Activated CD4-positive, CD25-positive, alpha-beta regulatory T cell treated with anti-CD3 and anti-CD28 coated beads, Interleukin-2, amount 50 U/mL, for 72 hours (primary cell): ENCODE measurements around the gene PPM1B.
A peak's percentile ranks its signal among the peaks of the same experiment; 100 is the strongest.
"Not testable (repeated sequence)": the region's sequence is repeated elsewhere in the genome, so short reads cannot be mapped to it uniquely, and the experiment has no call there.

ENCODE experiments used
- DNase-seq: peaks from one replicate; pipeline ENCODE4 v3.0.0; 2021

PPM1B gene

DNA sequence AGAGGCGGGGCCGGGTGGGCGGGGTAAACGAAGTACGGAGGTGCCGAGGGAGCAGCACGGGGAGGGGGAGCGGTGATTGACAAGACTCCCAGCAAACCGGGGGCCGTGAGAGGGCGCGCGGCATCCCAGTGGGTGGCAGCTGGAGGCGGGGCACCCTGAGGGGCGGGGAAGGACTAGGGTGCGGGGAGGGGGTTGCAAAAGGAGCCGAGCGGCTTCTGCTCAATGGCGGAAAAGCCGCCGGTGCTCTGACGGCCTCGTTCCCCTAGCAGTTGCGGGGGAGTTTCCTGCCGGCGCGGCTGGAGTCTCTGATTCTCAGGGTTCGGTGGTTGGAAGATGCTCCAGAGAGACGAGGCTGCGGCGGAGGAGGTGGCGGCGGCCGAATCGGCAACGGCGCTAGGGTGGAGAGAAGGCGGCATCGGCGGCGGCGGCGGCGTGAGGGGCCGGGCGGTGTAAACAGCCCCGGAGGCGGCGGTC lies at the start of gene PPM1B:
Gene PPM1B (plus strand): TSS at position 195 of the 474 bp plus-strand sequence. CDS start 32,325 bp downstream, outside the sequence.
- peak; percentile 99 for DNase-seq

DNA sequence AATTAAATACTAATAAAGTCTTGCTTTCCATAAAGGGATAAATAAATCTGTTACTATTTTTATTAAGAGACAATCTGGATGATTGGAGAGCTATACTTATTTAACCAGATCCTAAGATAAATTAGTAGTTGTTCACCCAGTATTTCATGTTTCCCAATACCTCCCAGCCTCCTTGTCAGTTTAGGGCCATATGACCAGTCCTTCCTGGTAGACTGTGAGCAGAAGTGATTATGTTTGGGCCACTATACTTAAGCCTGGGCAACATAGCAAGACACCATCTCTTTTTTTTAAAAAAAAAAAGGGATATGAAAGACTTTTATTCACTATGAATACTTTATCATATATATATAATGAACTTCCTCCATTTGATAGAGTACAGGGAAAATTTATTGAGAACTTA lies 48.8 kb upstream of the PPM1B start:
- no peak for DNase-seq

DNA sequence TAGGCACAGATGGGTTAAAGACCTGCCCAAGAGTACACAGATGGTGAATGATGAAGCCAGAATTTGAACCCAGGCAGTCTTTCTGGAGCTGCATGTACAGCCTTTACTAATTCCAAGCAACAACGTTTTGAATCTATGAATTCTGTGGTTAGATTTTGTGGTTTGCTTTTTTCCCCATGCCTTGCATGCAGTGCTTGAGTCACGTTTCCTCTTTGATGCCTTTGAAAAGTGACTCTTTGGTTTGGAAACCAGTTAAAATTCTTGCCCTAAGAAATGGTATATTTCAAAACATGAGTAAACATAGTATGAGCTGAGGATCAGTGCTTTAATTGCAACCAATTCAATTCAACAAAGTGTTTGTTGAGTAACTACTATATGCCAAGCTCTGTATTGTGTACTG lies 48.2 kb upstream of the PPM1B start:
- DNase-seq, result no peak

DNA sequence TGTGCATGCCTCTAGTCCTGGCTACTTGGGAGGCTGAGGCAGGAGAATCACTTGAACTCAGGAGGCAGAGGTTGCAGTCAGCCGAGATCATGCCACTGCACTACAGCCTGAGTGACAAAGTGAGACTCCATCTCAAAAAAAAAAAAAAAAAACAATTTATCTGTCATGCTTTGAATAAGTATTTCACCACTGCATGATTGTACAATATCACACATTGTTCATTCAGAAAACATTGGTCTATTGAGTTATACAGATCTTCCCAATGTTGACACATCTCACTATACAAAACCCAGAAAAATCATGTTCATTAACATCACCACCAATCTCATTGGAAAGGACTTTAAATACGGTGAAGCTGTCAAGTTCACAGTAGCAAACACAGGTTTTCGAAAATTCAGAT lies 46.8 kb upstream of the PPM1B start:
- no peak for DNase-seq

DNA sequence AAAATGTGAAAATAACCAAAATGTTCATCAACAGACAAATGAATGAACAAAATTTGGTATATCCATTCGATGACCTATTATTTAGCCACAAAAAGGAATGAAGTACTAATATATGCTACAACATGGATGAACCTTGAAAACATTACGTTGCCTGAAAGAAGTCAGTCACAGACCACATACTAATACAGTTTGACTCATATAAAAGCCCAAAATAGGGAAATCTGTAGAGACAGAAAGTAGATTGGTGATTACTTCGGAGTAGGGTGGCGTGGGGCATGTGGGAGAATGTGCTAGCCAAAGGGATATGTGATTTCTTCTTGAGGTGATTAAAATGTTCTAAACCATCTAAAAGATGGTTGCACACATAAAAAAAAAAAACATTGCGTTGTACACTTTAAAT lies 44.2 kb upstream of the PPM1B start:
- no peak for DNase-seq

DNA sequence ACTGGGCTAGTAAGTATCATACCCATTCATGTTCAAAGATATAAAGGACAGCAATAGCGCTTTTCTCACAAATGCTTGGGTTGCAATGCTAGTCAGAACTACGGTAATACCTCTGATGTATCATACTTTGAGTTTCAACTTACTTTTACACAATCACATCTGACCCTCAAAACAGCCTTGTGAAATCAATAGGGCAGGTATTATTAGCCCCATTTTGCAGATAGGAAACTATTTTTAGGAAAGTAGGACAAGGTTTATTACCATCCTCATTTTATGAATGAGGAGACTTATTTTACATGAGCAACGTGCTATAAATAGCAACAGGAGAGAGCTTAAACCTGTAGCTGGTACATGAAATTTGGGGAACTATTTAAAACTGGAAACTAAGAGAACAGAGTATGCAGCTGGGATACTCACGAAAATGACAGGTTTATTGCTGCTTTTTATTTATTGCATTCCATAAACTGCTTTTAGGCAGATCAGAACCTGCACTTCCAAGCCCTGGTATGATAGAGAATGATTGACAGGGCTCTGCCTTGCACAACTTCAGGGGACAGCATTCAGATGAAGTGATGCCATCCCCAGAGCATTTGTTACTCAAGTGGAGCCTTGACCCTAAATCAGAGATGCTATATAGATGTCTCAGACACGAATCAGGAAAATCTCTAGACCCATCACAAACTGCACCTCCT lies 42.4 kb upstream of the PPM1B start:
- no peak for DNase-seq

DNA sequence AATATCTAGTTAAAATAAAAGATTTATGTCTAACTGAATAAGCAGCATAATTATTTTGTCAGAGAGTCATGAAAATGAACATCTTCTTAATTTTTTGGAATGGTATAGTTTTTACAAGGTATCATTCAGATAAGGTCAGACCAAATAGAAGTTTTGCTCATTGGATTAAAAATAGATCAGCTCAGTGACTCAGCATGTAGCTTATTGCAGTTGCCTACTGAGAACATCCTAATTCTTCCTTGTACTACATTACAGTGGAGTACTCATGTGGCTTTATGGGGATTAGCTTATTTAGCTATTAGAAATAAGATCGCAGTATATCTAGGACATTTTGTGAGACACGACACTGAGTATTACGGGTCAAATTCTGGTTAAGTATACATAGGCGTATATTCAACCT lies 38.2 kb upstream of the PPM1B start:
- DNase-seq, result no peak

DNA sequence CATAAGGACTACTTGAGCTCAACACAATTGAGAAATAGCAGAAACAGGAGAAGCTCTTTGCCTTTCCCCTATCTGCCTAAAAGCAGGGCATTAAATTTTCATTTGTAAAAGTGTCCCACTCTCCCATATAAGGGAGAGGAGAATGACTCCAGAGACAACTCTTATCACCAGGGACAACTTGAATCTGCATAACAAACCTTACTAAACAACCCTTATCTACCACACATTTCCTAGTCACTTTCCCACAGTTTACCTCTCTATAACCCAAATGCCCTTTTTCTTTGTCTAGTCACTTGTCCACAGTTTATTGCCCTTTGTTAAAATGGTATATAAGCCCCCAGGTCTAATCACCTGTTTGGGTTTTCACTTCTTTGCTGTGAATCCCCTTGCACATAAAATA lies 37.5 kb upstream of the PPM1B start:
- DNase-seq, result no peak

DNA sequence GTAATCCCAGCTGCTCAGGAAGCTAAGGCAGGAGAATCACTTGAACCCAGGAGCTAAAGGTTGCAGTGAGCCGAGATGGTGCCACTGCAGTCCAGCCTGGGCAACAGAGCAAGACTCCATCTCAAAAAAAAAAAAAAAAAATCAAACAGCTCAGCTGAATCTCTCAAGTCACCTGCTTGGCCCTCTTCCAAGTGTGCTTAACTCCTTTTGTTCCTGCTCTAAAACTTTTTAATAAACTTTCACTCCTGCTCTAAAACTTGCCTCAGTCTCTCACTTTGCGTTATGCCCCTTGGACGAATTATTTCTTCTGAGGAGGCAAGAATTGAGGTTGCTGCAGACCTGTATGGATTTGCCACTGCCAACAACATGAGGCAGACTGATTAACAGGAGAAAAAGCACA lies 35.1 kb upstream of the PPM1B start:
- not testable (repeated sequence) for DNase-seq

DNA sequence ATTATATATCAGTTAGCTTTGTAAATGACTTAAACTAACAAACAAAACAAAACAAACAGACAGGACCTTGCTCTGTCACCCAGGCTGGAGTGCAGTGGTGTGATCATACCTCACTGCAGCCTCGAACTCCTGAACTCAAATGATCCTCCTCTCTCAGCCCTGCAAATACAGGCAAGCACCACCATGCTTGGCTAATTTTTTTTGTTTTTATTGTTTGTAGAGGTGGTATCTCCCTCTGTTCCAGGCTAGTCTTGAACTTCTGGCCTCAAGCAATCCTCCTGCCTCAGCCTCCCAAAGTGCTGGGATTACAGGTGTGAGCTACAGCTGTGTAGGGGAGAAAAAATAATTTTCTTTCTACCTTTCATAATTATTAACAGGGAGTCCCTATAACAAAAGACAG lies 33.8 kb upstream of the PPM1B start:
- DNase-seq, result no peak

DNA sequence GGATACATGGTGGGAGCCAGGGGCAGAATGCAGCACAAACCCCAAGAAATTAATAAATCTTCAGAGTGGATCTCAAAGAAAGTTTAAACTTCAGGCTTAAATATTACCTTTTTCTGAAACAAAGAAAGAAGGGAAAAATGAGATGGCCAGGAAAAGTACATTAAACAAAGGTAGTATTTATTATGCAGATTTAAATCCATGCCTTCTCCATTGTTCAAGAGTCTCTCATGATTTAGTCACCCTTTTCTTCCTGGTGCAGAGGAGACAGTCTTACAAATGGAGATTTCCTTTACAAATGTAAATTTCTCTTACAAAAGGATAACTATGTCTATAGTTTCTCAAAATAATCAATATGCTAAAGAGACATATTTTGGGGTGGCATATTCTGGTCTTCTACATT lies 33.4 kb upstream of the PPM1B start:
- DNase-seq, result no peak

DNA sequence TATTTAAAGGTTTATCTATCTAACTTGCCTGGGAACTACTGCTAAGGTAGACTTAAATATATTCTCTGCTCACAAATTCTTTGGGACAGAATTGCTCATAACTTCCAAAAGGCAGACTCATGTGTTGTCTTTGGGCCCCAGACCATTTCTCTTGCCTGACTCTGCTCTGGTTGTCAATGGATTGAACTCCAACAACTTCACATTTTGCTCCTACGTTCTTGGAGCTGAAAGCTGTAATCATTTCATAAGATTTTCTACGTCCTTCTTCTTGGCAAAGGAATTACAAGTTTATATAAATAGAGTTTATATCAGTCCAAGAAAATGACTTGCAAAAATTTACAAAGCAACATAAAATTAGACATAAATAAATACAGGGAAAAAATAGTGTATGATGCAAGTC lies 32.9 kb upstream of the PPM1B start:
- DNase-seq, result no peak

DNA sequence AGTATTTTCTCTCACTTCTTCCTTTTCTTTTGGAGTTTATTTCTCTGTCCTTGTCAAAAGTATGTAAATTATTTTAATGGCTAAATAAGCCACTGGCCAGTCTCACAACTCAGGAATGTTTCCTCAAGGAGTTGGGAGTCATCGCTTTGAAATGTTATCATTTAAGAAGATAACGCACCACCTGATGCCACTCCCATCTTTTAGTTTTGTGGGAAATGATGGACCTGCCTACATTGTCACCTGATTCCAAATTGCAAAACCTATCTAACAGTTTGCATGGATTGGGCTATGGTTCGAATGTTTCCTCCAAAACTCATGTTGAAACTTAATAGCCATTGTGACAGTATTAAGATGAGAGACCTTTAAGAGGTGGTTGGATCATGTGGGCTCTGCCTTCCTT lies 32.4 kb upstream of the PPM1B start:
- DNase-seq, result no peak

DNA sequence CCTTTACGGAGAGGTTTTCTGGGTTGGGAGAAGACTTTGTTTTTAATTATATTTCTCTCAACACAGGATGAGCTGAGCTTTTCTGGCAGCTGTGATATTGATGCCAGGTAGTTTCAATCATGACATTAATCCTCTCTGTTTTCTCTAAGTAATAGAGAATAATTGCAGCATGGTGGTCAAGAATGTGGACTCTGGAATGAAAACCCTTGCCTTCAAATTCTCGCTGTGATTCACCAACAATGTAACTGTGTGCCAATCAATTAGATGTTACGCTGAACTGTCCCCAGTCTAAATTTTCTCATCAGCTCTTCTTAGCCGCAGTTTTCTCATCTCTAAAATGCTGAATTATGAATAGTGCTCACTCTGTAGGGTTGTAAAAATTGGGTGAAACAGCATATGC lies 31.6 kb upstream of the PPM1B start:
- no peak for DNase-seq

DNA sequence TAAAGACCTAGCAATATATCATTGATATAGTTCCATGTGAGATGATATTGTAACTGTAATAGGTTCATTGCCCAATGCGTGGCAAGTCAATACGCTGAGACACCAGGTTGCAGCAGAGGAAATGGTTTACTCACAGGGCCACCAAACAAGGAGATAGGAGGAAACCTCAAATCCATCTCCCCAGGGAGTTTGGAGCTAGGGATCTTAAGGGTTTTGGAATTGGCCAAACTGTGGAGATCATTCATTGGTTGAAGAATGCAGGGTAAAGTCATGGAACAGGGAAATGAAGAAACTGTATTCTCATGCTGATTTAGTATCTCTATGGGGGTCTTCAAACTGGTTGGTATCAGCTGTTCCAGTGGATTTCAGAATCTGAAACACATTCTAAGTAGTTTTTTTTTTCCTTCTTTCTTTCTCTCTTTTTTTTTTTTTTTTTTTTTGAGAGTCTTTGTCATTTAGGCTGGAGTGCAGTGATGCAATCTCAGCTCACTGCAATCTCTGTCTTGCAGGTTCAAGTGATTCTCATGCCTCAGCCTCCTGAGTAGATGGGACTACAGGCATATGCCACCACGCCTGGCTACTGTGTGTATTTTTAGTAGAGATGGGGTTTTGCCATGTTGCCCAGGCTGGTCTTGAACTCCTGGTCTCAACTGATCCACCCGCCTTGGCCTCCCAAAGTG lies 30.7 kb upstream of the PPM1B start:
- DNase-seq, result no peak

DNA sequence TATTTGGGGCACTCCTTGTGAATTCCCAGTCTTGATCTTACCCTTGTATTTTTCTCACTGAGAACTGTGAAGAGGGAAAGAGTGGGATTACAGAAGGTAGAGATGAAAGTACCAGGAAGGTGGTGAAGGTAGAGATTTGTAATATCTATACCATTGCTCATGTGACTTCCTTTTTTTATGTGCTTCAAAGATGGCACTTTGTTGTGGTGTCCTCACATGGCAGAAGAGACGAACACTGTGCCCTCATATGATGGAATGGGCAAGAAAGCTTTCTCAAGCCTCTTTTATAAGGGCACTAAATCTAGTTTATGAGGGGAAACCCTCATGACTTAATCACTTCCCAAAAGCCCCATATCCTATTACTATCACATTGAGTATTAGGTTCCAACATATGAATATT lies 28.9 kb upstream of the PPM1B start:
- no peak for DNase-seq

DNA sequence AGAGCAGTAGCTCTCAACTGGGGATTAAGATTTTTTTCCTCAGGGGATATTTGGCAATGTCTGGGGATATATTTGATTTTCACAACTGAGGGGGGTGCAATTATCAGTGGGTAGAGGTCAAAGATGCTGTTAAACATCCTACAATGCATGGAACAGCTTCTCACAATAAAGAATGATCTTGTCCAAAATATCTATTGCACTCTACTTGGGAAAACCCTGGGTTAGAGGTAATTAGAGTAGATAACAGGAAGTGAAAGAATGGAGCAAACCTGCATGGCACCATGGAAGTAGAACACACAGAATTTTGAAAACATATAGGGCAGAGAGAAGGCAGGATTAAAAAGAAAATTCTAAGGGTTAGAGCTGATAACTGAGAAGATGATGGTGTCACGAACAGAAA lies 26.4 kb upstream of the PPM1B start:
- DNase-seq, result no peak

DNA sequence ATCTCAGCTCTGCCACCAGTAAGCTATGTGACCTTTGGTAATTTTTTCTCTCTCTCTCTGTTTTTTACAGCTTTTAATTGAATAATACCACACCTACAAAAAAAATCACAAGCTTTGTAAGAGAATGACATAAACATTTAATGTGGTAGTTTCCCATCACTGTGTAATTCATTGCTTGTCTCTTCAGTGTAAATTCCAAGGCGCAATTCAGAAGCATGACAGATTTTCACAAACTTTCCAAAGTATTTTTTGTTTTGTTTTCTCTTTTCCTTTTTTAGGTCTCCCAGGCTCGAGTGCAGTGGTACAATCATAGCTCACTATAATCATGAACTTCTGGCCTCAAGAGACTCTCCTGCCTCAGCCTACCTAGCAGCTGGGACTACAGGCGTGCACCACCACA lies 25.0 kb upstream of the PPM1B start:
- no peak for DNase-seq

DNA sequence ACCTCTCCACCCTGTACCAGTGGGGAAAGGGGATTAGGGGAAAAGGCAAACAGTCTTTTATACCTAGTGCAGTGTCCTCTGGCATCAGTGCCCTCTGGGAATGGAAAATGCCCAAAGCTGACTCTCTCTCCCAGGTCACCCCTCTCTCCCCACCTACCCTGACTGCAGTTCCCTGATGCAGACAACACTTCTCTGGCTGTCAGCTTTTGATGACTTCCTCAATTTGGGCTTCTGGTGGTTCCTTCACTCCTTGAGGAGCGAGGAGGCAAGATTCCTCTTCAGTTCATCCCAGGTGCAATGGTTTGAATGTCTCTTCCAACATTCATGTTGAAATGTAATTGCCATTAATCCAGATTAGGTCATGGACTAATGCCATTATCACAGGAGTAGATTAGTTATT lies 19.7 kb upstream of the PPM1B start:
- no peak for DNase-seq

DNA sequence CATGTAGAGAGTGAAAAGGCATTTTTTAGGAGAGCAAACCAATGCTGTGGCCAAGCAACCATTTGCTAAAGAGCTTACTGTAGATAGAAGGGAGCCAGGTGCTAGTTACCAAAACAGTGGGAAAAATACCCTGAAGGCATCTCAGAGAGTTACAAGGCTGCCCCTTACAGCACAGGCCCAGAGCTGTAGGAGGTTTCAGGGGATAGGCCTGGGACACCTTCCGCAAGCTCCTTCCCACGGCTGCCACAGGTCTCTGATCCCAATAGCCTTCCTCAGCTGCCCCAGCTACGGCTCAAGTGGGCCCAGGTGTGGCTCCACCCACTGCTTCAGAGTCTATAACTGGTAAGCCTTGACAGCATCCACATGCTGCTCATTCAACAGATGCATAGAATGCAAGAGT lies 18.2 kb upstream of the PPM1B start:
- DNase-seq, result no peak

DNA sequence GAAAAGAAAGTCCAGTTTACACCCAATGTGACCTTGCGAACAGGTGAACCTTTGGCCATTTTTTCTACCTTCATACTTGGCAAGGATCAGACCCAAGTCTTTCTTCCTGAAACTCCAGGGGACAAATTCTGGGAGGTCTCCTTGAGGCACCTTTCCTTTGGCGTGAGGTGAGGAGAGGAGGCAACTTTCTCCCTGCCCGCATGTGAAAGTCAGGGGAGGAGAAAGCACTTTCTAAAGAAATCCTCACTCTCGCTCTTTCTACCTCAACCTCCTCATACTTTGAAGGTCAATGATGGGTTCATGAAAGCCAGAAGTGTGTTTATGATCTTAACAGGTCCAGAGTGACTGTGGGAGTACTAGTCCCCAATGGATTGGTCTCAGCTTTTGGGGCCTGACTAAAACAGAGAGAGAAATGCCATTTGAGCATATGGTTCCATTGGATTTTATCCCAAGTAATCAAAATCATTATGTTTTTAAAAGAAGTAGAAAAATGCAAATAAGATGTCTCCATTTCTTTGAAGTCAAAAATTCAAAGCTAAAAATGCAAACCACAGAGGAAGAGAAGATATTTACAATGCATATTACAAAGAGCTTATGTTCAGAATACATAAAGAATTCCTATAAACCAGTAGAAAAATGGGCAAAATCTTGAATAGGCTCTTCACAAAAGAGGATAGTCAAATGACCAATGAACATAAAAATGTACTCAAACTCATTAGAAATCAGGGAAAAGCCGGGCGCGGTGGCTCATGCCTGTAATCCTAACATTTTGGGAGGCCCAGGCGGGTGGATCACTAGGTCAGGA lies 15.6 kb upstream of the PPM1B start:
- DNase-seq, result no peak

DNA sequence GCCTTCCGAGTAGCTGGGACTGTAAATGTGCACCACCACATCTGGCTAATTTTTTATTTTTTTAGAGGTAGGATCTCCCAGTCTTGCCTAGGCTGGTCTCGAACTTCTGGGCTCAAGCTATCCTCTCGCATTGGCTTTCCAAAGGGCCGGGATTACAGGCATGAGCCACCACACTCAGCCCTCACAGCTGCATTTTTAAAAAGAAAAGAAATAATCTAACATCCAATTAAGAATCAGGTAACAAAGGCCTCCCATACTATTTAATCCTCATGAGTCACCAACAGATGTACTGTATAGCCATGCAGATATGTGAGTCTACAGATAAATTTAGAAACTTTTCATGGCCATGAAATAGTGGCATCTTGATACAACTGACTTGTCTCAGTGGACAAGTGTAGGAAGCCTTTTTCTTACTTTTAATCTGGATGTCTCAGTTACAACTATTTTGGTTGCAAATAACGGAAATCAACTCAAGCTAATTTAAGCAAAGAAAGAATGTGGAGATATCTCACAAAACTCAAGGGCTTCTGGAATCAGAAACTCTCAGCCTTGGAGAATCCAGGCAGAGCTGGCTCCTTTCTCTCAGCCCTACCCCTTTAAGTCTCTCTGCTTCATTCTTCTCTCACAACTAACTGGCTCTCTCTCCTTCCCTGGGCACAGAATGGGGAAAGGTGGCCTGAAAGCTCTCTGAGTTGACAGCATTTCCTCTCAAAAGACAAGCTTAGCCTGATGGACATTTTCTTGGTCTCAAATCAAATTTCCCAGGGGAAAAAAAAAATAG lies 12.8 kb upstream of the PPM1B start:
- no peak for DNase-seq

DNA sequence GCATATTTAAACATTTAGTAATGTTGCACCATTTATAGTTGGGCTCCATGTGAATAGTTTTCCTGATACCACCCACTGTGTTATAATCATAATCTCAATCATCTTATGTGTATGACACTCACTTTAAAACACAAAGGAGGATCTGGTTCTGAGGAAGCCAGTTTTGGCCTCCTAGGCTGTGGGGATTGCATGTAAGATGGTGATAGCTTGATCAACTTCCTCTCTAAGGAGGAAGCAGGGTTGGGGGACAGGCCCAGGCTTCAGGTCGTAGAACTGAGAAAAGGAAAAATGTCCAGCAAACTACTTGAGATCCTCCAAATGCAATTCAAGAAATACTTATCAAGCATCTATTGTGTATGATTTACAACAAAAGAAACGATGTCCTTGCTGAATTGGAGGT lies 4.9 kb upstream of the PPM1B start:
- no peak for DNase-seq
